Small intestine (tissue), 16 donors: Measurements from ENCODE around the gene C6. TPM values are rescaled to one million over a fixed set of nuclear protein-coding genes. Genes with fewer than 3 reads are reported as not detected.

ENCODE experiments used
- DNase-seq, 2 donors: peaks; one replicate each; pipeline versions ENCODE4 v3.0.0 to v3.0.0-alpha.2; 2013
- FAIRE-seq: peaks from 2 replicates; lab custom pipeline; 2012; peaks lifted over from hg19 to GRCh38; lab: Jason Lieb, UNC
- H3K27ac ChIP-seq, 3 donors: one replicate each; pipeline ENCODE4 v1.5.1; 2013; ENCODE audit warnings: low read length in 2 of 3, mild to moderate bottlenecking in 2 of 3, control low read depth in 1 of 3, inconsistent platforms in 1 of 3, low read depth in 1 of 3, moderate library complexity in 1 of 3
- H3K27me3 ChIP-seq, 3 donors: one replicate each; pipeline ENCODE4 v1.6.1; 2013; ENCODE audit warnings: low read length in 3 of 3, inconsistent platforms in 1 of 3; ENCODE audit not compliant: control insufficient read depth in 3 of 3, insufficient read depth in 3 of 3
- H3K36me3 ChIP-seq, 3 donors: one replicate each; pipeline ENCODE4 v1.6.1; 2013; ENCODE audit warnings: low read length in 3 of 3, inconsistent platforms in 1 of 3, low read depth in 1 of 3, mild to moderate bottlenecking in 1 of 3, moderate library complexity in 1 of 3; ENCODE audit not compliant: control insufficient read depth in 3 of 3, insufficient read depth in 2 of 3
- H3K4me1 ChIP-seq, 3 donors: one replicate each; pipeline ENCODE4 v1.6.1; 2013; ENCODE audit warnings: low read length in 2 of 3, inconsistent platforms in 1 of 3, low read depth in 1 of 3, mild to moderate bottlenecking in 1 of 3, moderate library complexity in 1 of 3; ENCODE audit not compliant: control insufficient read depth in 3 of 3, insufficient read depth in 2 of 3
- H3K4me3 ChIP-seq, 3 donors: one replicate each; pipeline ENCODE4 v1.5.1; 2013; ENCODE audit warnings: low read length in 3 of 3, control low read depth in 1 of 3, inconsistent platforms in 1 of 3, low read depth in 1 of 3, mild to moderate bottlenecking in 1 of 3, moderate library complexity in 1 of 3
- H3K9me3 ChIP-seq, 2 donors: one replicate each; pipeline ENCODE4 v1.6.1; 2013; ENCODE audit warnings: low read depth in 1 of 2, low read length in 1 of 2; ENCODE audit not compliant: control insufficient read depth in 2 of 2, insufficient read depth in 1 of 2
- WGBS, 3 donors: extraction: QIAGEN DNeasy Blood & Tissue Kit; methylation state at CpG; one replicate each; pipeline ENCODE4 v1.1.7; 2013; 5-methylcytosine and 5-hydroxymethylcytosine counted together
- long read RNA-seq, 10 donors: transcript quantifications; one replicate each; lab custom pipeline, GENCODE V29; 2026
- polyA plus RNA-seq, 4 donors: library from polyadenylated mRNA; stranded (reverse) in 3 of 4; unstranded in 1 of 4; fragments of 200-250 nt in 3 of 4; fragments of 120-200 nt in 1 of 4; gene quantifications; one replicate each; pipeline versions ENCODE4 v1.2.1 to v1.2.3, GENCODE V29; 2013
- donor health status: healthy with polysubstance abuse.
- donor health status: control.
- donor health status: control.
- donor health status: Bipolar disorder and iron deficiency.
- donor health status: healthy.

Gene C6
- 100 to 1,000 TPM in 1 of 4 donors, under 1 TPM in 3; 0.27 to 122 (median 0.71) TPM for polyA plus RNA-seq
- long read RNA-seq, donor 1, transcript C6-202 (18 exons, 3,551 nt), result major isoform, 6 of 125 reads
- long read RNA-seq, donor 1, partial matches to known transcripts, result 118 of 125 reads
- long read RNA-seq, donor 1, other reads (novel, unspliced or antisense), result 0 of 125 reads
- long read RNA-seq, donor 2, partial matches to known transcripts, result 0 of 1 reads
- long read RNA-seq, donor 2, other reads (novel, unspliced or antisense), result 0 of 1 reads
- long read RNA-seq, donor 3, partial matches to known transcripts, result 12 of 12 reads
- long read RNA-seq, donor 3, other reads (novel, unspliced or antisense), result 0 of 12 reads
- long read RNA-seq, donor 4, result 0 reads
- long read RNA-seq, donor 5, partial matches to known transcripts, result 17 of 17 reads
- long read RNA-seq, donor 5, other reads (novel, unspliced or antisense), result 0 of 17 reads
- long read RNA-seq, donor 6, partial matches to known transcripts, result 5 of 8 reads
- long read RNA-seq, donor 6, other reads (novel, unspliced or antisense), result 0 of 8 reads
- long read RNA-seq, donor 7, result 0 reads
- long read RNA-seq, donor 8, result 0 reads
- long read RNA-seq, donor 9, result 0 reads
- long read RNA-seq, donor 10, result 0 reads

DNA sequence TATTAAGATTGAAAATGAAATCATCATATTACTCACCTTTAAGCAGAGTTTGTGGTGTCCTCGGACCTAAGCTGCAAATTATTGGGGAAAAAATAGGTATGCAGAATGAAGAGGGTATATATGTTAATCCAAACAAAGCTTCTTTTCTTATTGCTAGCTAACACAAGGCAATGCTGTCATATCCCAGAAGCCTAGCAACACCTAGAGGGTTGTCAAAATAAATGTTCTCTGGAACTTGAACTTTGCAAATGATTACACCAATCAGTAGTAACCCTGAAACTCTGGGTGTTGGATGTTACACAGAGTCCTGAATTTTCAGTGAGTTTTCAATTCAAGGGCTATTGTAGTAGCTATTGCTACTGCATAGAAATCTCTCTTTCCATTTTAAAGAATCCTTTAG lies at the start of gene C6:
C6 (minus strand) TSS at position 193 of the 400 bp plus-strand sequence. CDS start 10,302 bp downstream, outside the sequence.
- Histone ChIP-seq H3K4me1 (peaks cover 0 to 10% (median 0%) of the 10 kb centered on the region in 3 donors), H3K36me3 (no peaks in the 10 kb centered on the region), H3K27ac (peak within 1 kb of the TSS in 1 of 3 donors; percentile 38), H3K9me3 (no peaks in the 10 kb centered on the region), H3K4me3 (peak within 1 kb of the TSS in 1 of 3 donors; percentile 13), H3K27me3 (no peaks in the 10 kb centered on the region)
- FAIRE-seq (no peak), DNase-seq (peak; percentile 77 to 78)
- 5 to 38% (median 7%) methylated on average over 1 of the region's 1 CpG for WGBS, 3 donors

- DNase-seq (no peak), FAIRE-seq (no peak)
- H3K4me3 ChIP-seq, result no peak overlapping the region
- H3K36me3 ChIP-seq, result no peaks in the 10 kb centered on the region
- 84 to 93% (median 90%) methylated on average over 4 of the region's 4 CpGs for WGBS, 3 donors
- H3K4me1 ChIP-seq, result no peaks in the 10 kb centered on the region
- H3K9me3 ChIP-seq, result no peaks in the 10 kb centered on the region
- no peak overlapping the region for H3K27ac ChIP-seq
- no peaks in the 10 kb centered on the region for H3K27me3 ChIP-seq
Measured at GRCh38 chr5:41256400-41256799, 43.1 kb upstream of the C6 start.

DNA sequence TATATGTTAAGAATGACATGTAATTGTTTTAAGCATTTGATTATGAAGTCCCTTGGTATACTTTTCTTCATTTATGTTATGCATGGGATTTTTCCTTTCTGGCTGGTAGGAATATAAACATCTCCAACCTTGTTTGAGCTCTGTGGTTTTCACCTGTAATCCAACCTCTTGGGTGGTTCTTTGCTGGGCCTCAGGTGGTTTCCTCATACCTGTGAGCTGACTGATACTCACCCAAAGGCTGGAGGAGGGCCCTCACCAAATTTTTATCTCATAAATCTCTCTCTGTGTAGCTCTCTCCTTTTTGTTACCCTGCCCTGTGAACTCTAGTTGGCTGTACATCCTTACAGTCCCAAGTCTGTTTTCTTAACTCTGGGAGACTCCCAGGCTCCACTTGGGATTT lies 39.8 kb upstream of the C6 start:
- Histone ChIP-seq H3K4me1 (no peaks in the 10 kb centered on the region), H3K9me3 (no peaks in the 10 kb centered on the region), H3K36me3 (no peaks in the 10 kb centered on the region), H3K27ac (no peak overlapping the region), H3K27me3 (no peaks in the 10 kb centered on the region), H3K4me3 (no peak overlapping the region)
- DNase-seq (no peak), FAIRE-seq (no peak)

- Histone ChIP-seq H3K4me3 (no peak overlapping the region), H3K27me3 (no peaks in the 10 kb centered on the region), H3K27ac (no peak overlapping the region), H3K4me1 (no peaks in the 10 kb centered on the region), H3K9me3 (no peaks in the 10 kb centered on the region), H3K36me3 (no peaks in the 10 kb centered on the region)
- FAIRE-seq (no peak), DNase-seq (no peak)
Measured at GRCh38 chr5:41252036-41252435, 38.7 kb upstream of the C6 start.

GRCh38 chr5:41250351-41250987 lies 37.1 kb upstream of the C6 start:
- DNase-seq (no peak), FAIRE-seq (no peak)
- 59 to 72% (median 69%) methylated on average over 2 of the region's 2 CpGs for WGBS, 3 donors
- Histone ChIP-seq H3K9me3 (no peaks in the 10 kb centered on the region), H3K27me3 (no peaks in the 10 kb centered on the region), H3K4me3 (no peak overlapping the region), H3K4me1 (peaks cover 0 to 2% (median 0%) of the 10 kb centered on the region in 3 donors), H3K36me3 (no peaks in the 10 kb centered on the region), H3K27ac (no peak overlapping the region)

- Histone ChIP-seq H3K36me3 (no peaks in the 10 kb centered on the region), H3K27ac (no peak overlapping the region), H3K4me1 (peaks cover 0 to 2% (median 0%) of the 10 kb centered on the region in 3 donors), H3K4me3 (no peak overlapping the region), H3K27me3 (no peaks in the 10 kb centered on the region), H3K9me3 (no peaks in the 10 kb centered on the region)
- 59 to 88% (median 80%) methylated on average over 1 of the region's 1 CpG for WGBS, 3 donors
- no peak for DNase-seq
- FAIRE-seq, result no peak
Measured at GRCh38 chr5:41247135-41247534, 33.8 kb upstream of the C6 start.

DNA sequence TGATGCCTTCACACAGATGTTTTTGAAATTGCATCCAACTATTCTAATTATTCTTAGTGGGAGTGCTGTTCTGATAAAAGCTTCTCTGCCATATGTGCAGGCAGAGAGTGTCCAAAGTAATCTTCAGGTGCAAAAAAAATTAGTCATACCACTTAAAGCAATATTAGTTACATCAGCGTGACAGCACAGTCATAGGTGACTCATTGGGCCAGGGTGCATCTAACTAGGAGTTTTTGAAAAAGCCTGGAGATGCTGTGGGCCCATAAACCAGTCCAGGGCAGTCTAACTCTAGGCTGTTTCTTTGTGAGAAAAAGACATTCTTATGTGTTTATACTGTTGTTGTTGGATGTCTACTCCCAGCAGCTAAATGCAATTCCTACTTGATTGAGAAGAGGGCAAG lies 33.0 kb upstream of the C6 start:
- no peak for FAIRE-seq
- peak; percentile 58 to 71 for DNase-seq

GRCh38 chr5:41243558-41243957 lies 30.2 kb upstream of the C6 start:
- no peak for DNase-seq
- Histone ChIP-seq H3K27me3 (no peaks in the 10 kb centered on the region), H3K4me3 (no peak overlapping the region), H3K27ac (no peak overlapping the region), H3K36me3 (no peaks in the 10 kb centered on the region), H3K4me1 (peaks cover 0 to 2% (median 0%) of the 10 kb centered on the region in 3 donors), H3K9me3 (peaks cover 0 to 12% of the 10 kb centered on the region in 2 donors)
- no peak for FAIRE-seq
- WGBS, 3 donors, result 93 to 96% (median 95%) methylated on average over 1 of the region's 1 CpG

More for the DNA sequence above, 33.0 kb upstream of the C6 start:
- no peak overlapping the region for H3K27ac ChIP-seq
- H3K27me3 ChIP-seq, result no peaks in the 10 kb centered on the region
- H3K4me1 ChIP-seq, result peaks cover 0 to 2% (median 0%) of the 10 kb centered on the region in 3 donors
- H3K9me3 ChIP-seq, result no peaks in the 10 kb centered on the region
- H3K4me3 ChIP-seq, result no peak overlapping the region
- 7 to 63% (median 26%) methylated on average over 1 of the region's 1 CpG for WGBS, 3 donors
- no peaks in the 10 kb centered on the region for H3K36me3 ChIP-seq
